Measurements from ENCODE around the gene DCTN3. TPM values are rescaled to one million over a fixed set of nuclear protein-coding genes. Genes with fewer than 3 reads are reported as not detected.

DCTN3 gene
- total RNA-seq, 1 experiment from 2014 or later: 27.5 TPM

- TF ChIP-seq ATF2 (CRISPR knock-in tag; IDR thresholded peaks at IDR 0.05; ENCODE audit: borderline replicate concordance, low read depth) (no peak), MYBL2 (CRISPR knock-in tag; IDR thresholded peaks at IDR 0.05) (no peak), SP1 (CRISPR knock-in tag; conservative IDR thresholded peaks at IDR 0.05) (peak; percentile 82), NR3C1 (CRISPR knock-in tag; conservative IDR thresholded peaks at IDR 0.05; ENCODE audit: low read depth) (no peak), CTCF (IDR thresholded peaks at IDR 0.05) (no peak), USF2 (CRISPR knock-in tag; IDR thresholded peaks at IDR 0.05) (peak; percentile 28; the same call in 1 of the 2 replicates), NFATC4 (CRISPR knock-in tag; IDR thresholded peaks at IDR 0.05) (no peak), IRF1 (CRISPR knock-in tag; IDR thresholded peaks at IDR 0.05) (no peak), ATF6 (CRISPR knock-in tag; IDR thresholded peaks at IDR 0.05) (no peak), ZBTB43 (CRISPR knock-in tag; IDR thresholded peaks at IDR 0.05) (no peak), FOXK1 (CRISPR knock-in tag; IDR thresholded peaks at IDR 0.05) (0 out of 2 replicates have a peak, but pooled peaks have one; percentile 25), MAX (CRISPR knock-in tag; IDR thresholded peaks at IDR 0.05) (peak; percentile 63; the same call in 1 of the 2 replicates), SMAD3 (CRISPR knock-in tag; IDR thresholded peaks at IDR 0.05; ENCODE audit: borderline replicate concordance) (no peak; the same call in 1 of the 2 replicates), FOXP4 (CRISPR knock-in tag; IDR thresholded peaks at IDR 0.05) (0 out of 2 replicates have a peak, but pooled peaks have one; percentile 47), ZNF396 (CRISPR knock-in tag; IDR thresholded peaks at IDR 0.05; ENCODE audit: borderline replicate concordance) (no peak), USF1 (CRISPR knock-in tag; IDR thresholded peaks at IDR 0.05) (peak; percentile 39; the same call in 1 of the 2 replicates), GTF2I (CRISPR knock-in tag; conservative IDR thresholded peaks at IDR 0.05) (no peak), SMAD4 (CRISPR knock-in tag; IDR thresholded peaks at IDR 0.05) (no peak), ESRRA (CRISPR knock-in tag; IDR thresholded peaks at IDR 0.05; ENCODE audit: borderline replicate concordance) (0 out of 2 replicates have a peak, but pooled peaks have one; percentile 55), ZNF219 (CRISPR knock-in tag; IDR thresholded peaks at IDR 0.05; ENCODE audit: borderline replicate concordance) (no peak), ETV6 (CRISPR knock-in tag; IDR thresholded peaks at IDR 0.05) (peak; percentile 34), ZNF416 (CRISPR knock-in tag; IDR thresholded peaks at IDR 0.05) (no peak), E2F5 (CRISPR knock-in tag; IDR thresholded peaks at IDR 0.05) (peak; percentile 68)
Observed at GRCh38 chr9:34611811-34612787, 8.2 kb downstream of the DCTN3 start, which contains the start of gene RPP25L (continued).
